HepG2 (cell line): Measurements from ENCODE around the gene ABCC10. TPM values are rescaled to one million over a fixed set of nuclear protein-coding genes. Genes with fewer than 3 reads are reported as not detected.

ENCODE experiments used
- ATAC-seq: fragments of 200-7000 bp; cut with Tn5 transposase; 3 replicates; pipeline ENCODE4 v1.9.1; 2020; ENCODE audit warnings: mild to moderate bottlenecking, moderate library complexity
- BruUV-seq: library from RNA; stranded (reverse); fragments of 400-500 nt; replicated peaks from 2 replicates; lab custom pipeline; 2021; lab: Mats Ljungman, UMichigan
- CTCF ChIA-PET: fragments of 300-600 bp; formaldehyde crosslinking; extraction: SDS; loops from one replicate; lab custom pipeline; 2021; ENCODE audit warnings: low total read pairs, inconsistent platforms, low intra/inter-chr PET ratio; lab: Yijun Ruan, JAX
- POLR2A ChIA-PET: fragments of 350-600 bp; sonication (Branson Sonifier 250); formaldehyde crosslinking; loops from one replicate; lab custom pipeline; 2020; ENCODE audit warnings: antibody characterized with exemption, inconsistent platforms; lab: Yijun Ruan, JAX
- DNase-seq: peaks from one replicate; pipeline ENCODE4 v3.0.0-alpha.2; 2015; ENCODE audit warnings: low spot score
- FAIRE-seq: peaks from 3 replicates; lab custom pipeline; 2011; peaks lifted over from hg19 to GRCh38; lab: Jason Lieb, UNC
- H2AFZ ChIP-seq: one replicate; pipeline ENCODE4 v1.6.1; 2011; ENCODE audit warnings: low read length, inconsistent platforms
- H3K27ac ChIP-seq: fragments of 300-600 bp; 3 replicates; pipeline ENCODE4 v1.8.0; 2011; ENCODE audit warnings: mixed run types, mild to moderate bottlenecking, mixed read lengths, low read length, inconsistent platforms; ENCODE audit not compliant: insufficient read depth; ENCODE audit errors: extremely low read length
- H3K27me3 ChIP-seq, 2 experiments: fragments of 200-600 bp in 1 of 2; 2 replicates in 1 of 2; 3 replicates in 1 of 2; pipeline versions ENCODE4 v1.6.0 to v1.8.0; 2011; ENCODE audit warnings: low read length in 2 of 2, mild to moderate bottlenecking in 2 of 2, moderate library complexity in 2 of 2, inconsistent platforms in 1 of 2; ENCODE audit not compliant: insufficient read depth in 2 of 2, control insufficient read depth in 1 of 2
- H3K36me3 ChIP-seq, 2 experiments: fragments of 200-600 bp in 1 of 2; replicated peaks in 1 of 2; 2 replicates in 1 of 2; 3 replicates in 1 of 2; pipeline versions ENCODE4 v1.5.1 to v1.8.0; 2011; ENCODE audit warnings: low read length in 2 of 2, inconsistent platforms in 1 of 2; ENCODE audit not compliant: insufficient read depth in 2 of 2, control insufficient read depth in 1 of 2
- H3K4me1 ChIP-seq: 2 replicates; pipeline ENCODE4 v1.5.1; 2012; ENCODE audit warnings: low read length, inconsistent platforms; ENCODE audit not compliant: insufficient read depth
- H3K4me2 ChIP-seq: 2 replicates; pipeline ENCODE4 v1.6.0; 2011; ENCODE audit warnings: low read depth, low read length, inconsistent platforms
- H3K4me3 ChIP-seq, 3 experiments: fragments of 200-600 bp in 1 of 3; sonication (generic), shearing (Covaris generic) in 1 of 3; replicated peaks in 1 of 3; 2 replicates each; pipeline ENCODE4 v1.5.1; 2011 to 2016; ENCODE audit warnings: low read length in 3 of 3, inconsistent platforms in 2 of 3, low read depth in 2 of 3, mild to moderate bottlenecking in 2 of 3, control low read depth in 1 of 3, mixed read lengths in 1 of 3; ENCODE audit not compliant: insufficient read depth in 1 of 3
- H3K79me2 ChIP-seq: one replicate; pipeline ENCODE4 v1.6.1; 2011; ENCODE audit warnings: low read length, inconsistent platforms; ENCODE audit not compliant: insufficient read depth
- H3K9ac ChIP-seq: 2 replicates; pipeline ENCODE4 v1.6.0; 2011; ENCODE audit warnings: mild to moderate bottlenecking, low read depth, low read length, inconsistent platforms; ENCODE audit not compliant: insufficient read depth
- H3K9me3 ChIP-seq: 2 replicates; pipeline ENCODE4 v1.5.1; 2012; ENCODE audit warnings: mild to moderate bottlenecking, low read length
- H4K20me1 ChIP-seq: 2 replicates; pipeline ENCODE4 v1.6.0; 2011; ENCODE audit warnings: inconsistent platforms, mild to moderate bottlenecking, low read length, moderate library complexity; ENCODE audit not compliant: insufficient read depth
- AKAP8 ChIP-seq: sonication (generic); formaldehyde crosslinking; IDR thresholded peaks from 2 replicates; pipeline ENCODE4 v1.5.1; 2020; ENCODE audit warnings: mild to moderate bottlenecking, missing genetic modification reagents
- MIER2 ChIP-seq: IDR thresholded peaks from 2 replicates; pipeline ENCODE4 v1.6.1; 2016; ENCODE audit warnings: missing biosample characterization, missing genetic modification reagents
- TCF7L2 ChIP-seq: IDR thresholded peaks from 2 replicates; pipeline ENCODE4 v1.6.1; 2011; ENCODE audit warnings: mild to moderate bottlenecking, low read depth, low read length, moderate library complexity
- ZFY ChIP-seq: sonication (generic); formaldehyde crosslinking; IDR thresholded peaks from 2 replicates; pipeline ENCODE4 v1.4.0; 2020; ENCODE audit warnings: missing genetic modification reagents
- WGBS: methylation state at CpG from one replicate; pipeline ENCODE4 v1.1.6; 2017; ENCODE audit warnings: low lambda C conversion rate; 5-methylcytosine and 5-hydroxymethylcytosine counted together
- in situ Hi-C: cut with HindIII; loops from 2 replicates; pipeline ENCODE4 v1.10.0; 2017; ENCODE audit warnings: low pct_unique_long_range_greater_than_20kb; ENCODE audit not compliant: extremely low pct_ligation_motif_present
- intact Hi-C: fragments of 100-400 bp; cut with micrococcal nuclease; formaldehyde crosslinking; loops from one replicate; pipeline ENCODE4 v1.10.0; 2022; ENCODE audit not compliant: unreplicated experiment
- polyA plus RNA-seq, 8 experiments: library from polyadenylated mRNA; depleted of rRNA in 3 of 8; stranded (reverse) in 7 of 8; unstranded in 1 of 8; fragments of >200 nt; fragmentation: Illumina TruSeq in 4 of 8; extraction: Trizol in 4 of 8; gene quantifications; 2 replicates each; pipeline versions ENCODE4 v1.2.1 to v1.2.3, GENCODE V29; 2011 to 2016; ENCODE audit warnings: low read depth in 4 of 8, missing spikeins in 1 of 8, mixed read lengths in 1 of 8; ENCODE audit not compliant: insufficient read depth in 1 of 8
- total RNA-seq, 5 experiments: library from RNA; depleted of rRNA; stranded (reverse); fragments of >200 nt; fragmentation: Illumina TruSeq; extraction: Trizol; gene quantifications; 2 replicates each; pipeline ENCODE4 v1.2.3, GENCODE V29; 2016; ENCODE audit warnings: low read depth in 1 of 5
- TF ChIP-seq, protein P1 (sequence below): IDR thresholded peaks from 2 replicates; pipeline ENCODE4 v1.6.1; 2016; ENCODE audit warnings: low read depth, borderline replicate concordance
- TF ChIP-seq, protein P2 (sequence below): sonication (generic); formaldehyde crosslinking; IDR thresholded peaks from 2 replicates; pipeline ENCODE4 v1.5.0; 2020; ENCODE audit warnings: mild to moderate bottlenecking, missing genetic modification reagents, moderate library complexity

The ABCC10 gene
- total and polyA plus RNA-seq, 2 of the 13 experiments (the other 11 are each of a cell fraction or from before 2014, with no cell fraction given) = 16.0 to 24.3 TPM

DNA sequence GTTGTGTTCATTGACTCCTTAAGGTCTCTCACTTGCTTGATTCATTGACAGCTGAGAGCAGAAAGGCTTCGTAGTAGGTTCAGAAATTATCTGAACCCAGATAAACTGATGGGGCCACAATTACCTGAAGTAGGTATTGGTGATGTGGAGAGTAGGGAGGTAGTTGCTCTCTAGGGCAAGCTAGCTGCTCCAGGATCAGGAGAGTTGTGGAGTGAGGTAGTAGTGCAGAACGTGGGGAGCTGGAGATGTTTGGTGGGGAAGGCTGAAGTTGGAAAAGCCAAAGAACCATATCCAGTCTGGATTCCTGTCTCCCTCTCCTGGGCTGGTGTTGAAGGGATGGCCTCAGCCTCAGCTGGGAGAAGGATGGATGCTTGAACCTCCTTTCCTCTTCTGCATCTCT is 65.9 kb downstream of the ABCC10 start:
- Histone ChIP-seq H3K36me3 (peaks cover 8 to 10% of the 10 kb centered on the region in 2 experiments), H3K9ac (peak overlapping the region; percentile 16), H3K9me3 (no peaks in the 10 kb centered on the region), H2AFZ (no peak overlapping the region), H3K4me2 (peak overlapping the region; percentile 50), H3K27me3 (no peaks in the 10 kb centered on the region), H3K27ac (no peak overlapping the region), H3K4me3 (0 out of 6 replicates have a peak overlapping the region, but pooled peaks of 1 of the 3 experiments have one; percentile 30), H4K20me1 (no peaks in the 10 kb centered on the region), H3K79me2 (peaks cover 50% of the 10 kb centered on the region), H3K4me1 (peaks cover 2% of the 10 kb centered on the region)
- FAIRE-seq (no peak), ATAC-seq (no peak), DNase-seq (no peak)
- TF ChIP-seq, protein P1, sequence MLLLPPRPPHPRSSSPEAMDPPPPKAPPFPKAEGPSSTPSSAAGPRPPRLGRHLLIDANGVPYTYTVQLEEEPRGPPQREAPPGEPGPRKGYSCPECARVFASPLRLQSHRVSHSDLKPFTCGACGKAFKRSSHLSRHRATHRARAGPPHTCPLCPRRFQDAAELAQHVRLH (CRISPR knock-in tag) = peak; percentile 8; the same call in 1 of the 2 replicates
- TF ChIP-seq MIER2 (CRISPR knock-in tag) (0 out of 2 replicates have a peak, but pooled peaks have one; percentile 37), TCF7L2 (no peak), ZFY (CRISPR knock-in tag) (no peak), AKAP8 (CRISPR knock-in tag) (0 out of 2 replicates have a peak, but pooled peaks have one; percentile 24)
- TF ChIP-seq, protein P2, sequence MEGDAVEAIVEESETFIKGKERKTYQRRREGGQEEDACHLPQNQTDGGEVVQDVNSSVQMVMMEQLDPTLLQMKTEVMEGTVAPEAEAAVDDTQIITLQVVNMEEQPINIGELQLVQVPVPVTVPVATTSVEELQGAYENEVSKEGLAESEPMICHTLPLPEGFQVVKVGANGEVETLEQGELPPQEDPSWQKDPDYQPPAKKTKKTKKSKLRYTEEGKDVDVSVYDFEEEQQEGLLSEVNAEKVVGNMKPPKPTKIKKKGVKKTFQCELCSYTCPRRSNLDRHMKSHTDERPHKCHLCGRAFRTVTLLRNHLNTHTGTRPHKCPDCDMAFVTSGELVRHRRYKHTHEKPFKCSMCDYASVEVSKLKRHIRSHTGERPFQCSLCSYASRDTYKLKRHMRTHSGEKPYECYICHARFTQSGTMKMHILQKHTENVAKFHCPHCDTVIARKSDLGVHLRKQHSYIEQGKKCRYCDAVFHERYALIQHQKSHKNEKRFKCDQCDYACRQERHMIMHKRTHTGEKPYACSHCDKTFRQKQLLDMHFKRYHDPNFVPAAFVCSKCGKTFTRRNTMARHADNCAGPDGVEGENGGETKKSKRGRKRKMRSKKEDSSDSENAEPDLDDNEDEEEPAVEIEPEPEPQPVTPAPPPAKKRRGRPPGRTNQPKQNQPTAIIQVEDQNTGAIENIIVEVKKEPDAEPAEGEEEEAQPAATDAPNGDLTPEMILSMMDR (CRISPR knock-in tag) = peak; percentile 43
- WGBS = 87% methylated on average over 2 of the region's 2 CpGs
- intact Hi-C loops (loop anchor here (5.0 to 10.0 kb wide), 2 partner anchors 58 to 231 kb away; no protein-coding TSS in a partner anchor), in situ Hi-C loops (loop anchor here (5.0 kb wide), 1 partner anchor 36 kb away; the partner anchor contains the start of gene DLK2)
- POLR2A ChIA-PET = interaction anchor here (1.1 to 6.4 kb wide), 9 partner anchors 8 to 66 kb away, joined by 4 to 141 read pairs (median 6); partner anchors contain the start of genes ABCC10, DLK2, LRRC73 and TJAP1
- CTCF ChIA-PET = no interaction called here
- BruUV-seq = no TSS peak
